K562 (cell line): ENCODE measurements around the gene ACTN4. TPM values are rescaled to one million over a fixed set of nuclear protein-coding genes. Genes with fewer than 3 reads are reported as not detected.
A peak's percentile ranks its signal among the peaks of the same experiment; 100 is the strongest.

ENCODE experiments used
- ATAC-seq: fragments of 200-7000 bp; cut with Tn5 transposase; 3 replicates; pipeline ENCODE4 v1.9.1; 2020; ENCODE audit warnings: moderate library complexity
- BruUV-seq: library from RNA; stranded (reverse); fragments of 400-500 nt; replicated peaks from 2 replicates; lab custom pipeline; 2021; lab: Mats Ljungman, UMichigan
- CTCF ChIA-PET: fragments of 300-600 bp; formaldehyde crosslinking; extraction: SDS; loops from one replicate; lab custom pipeline; 2021; ENCODE audit warnings: low intra/inter-chr PET ratio; lab: Yijun Ruan, JAX
- POLR2A ChIA-PET: fragments of 300-600, 350-650 bp; sonication (Branson Sonifier 250); formaldehyde crosslinking; extraction: SDS; loops from one replicate; lab custom pipeline; 2021; ENCODE audit warnings: antibody characterized with exemption, inconsistent platforms; lab: Yijun Ruan, JAX
- DNase-seq, 4 experiments: peaks; one replicate each; pipeline versions ENCODE4 v3.0.0 to v3.0.0-alpha.2; 2011 to 2018; ENCODE audit warnings: low spot score in 3 of 4, mixed read lengths in 3 of 4; ENCODE audit errors: extremely low read depth in 1 of 4
- FAIRE-seq: peaks from 2 replicates; lab custom pipeline; 2011; peaks lifted over from hg19 to GRCh38; lab: Jason Lieb, UNC
- H2AFZ ChIP-seq: 2 replicates; pipeline ENCODE4 v1.6.0; 2011; ENCODE audit warnings: low read depth, low read length, control low read depth, inconsistent platforms
- H3K27ac ChIP-seq: fragments of 200-600 bp; 3 replicates; pipeline ENCODE4 v1.8.0; 2011; ENCODE audit warnings: low read depth, mild to moderate bottlenecking, control low read depth, inconsistent platforms, low read length, moderate library complexity, mixed read lengths; ENCODE audit errors: extremely low read depth
- H3K27me3 ChIP-seq, 2 experiments: fragments of 300-600 bp in 1 of 2; 2 replicates in 1 of 2; 3 replicates in 1 of 2; pipeline versions ENCODE4 v1.6.0 to v1.8.0; 2011; ENCODE audit warnings: inconsistent platforms in 2 of 2, low read length in 2 of 2, mild to moderate bottlenecking in 1 of 2, mixed read lengths in 1 of 2, moderate library complexity in 1 of 2; ENCODE audit not compliant: control insufficient read depth in 2 of 2, insufficient read depth in 2 of 2
- H3K36me3 ChIP-seq: fragments of 300-600 bp; 3 replicates; pipeline ENCODE4 v1.8.0; 2011; ENCODE audit warnings: mild to moderate bottlenecking, low read length, inconsistent platforms; ENCODE audit not compliant: control insufficient read depth, insufficient read depth
- H3K4me1 ChIP-seq, 2 experiments: fragments of 200-600 bp in 1 of 2; replicated peaks in 1 of 2; 2 replicates in 1 of 2; 3 replicates in 1 of 2; pipeline versions ENCODE4 v1.5.1 to v1.8.0; 2011; ENCODE audit warnings: inconsistent platforms in 2 of 2, low read length in 2 of 2, mild to moderate bottlenecking in 1 of 2, mixed read lengths in 1 of 2, moderate library complexity in 1 of 2; ENCODE audit not compliant: control insufficient read depth in 2 of 2, insufficient read depth in 2 of 2
- H3K4me2 ChIP-seq: 2 replicates; pipeline ENCODE4 v1.6.1; 2011; ENCODE audit warnings: low read length, control low read depth, inconsistent platforms, mixed read lengths; ENCODE audit not compliant: insufficient read depth
- H3K4me3 ChIP-seq: fragments of 200-600 bp; sonication (generic), shearing (Covaris generic); 2 replicates; pipeline ENCODE4 v1.5.1; 2016; ENCODE audit warnings: control low read depth, inconsistent platforms
- H3K79me2 ChIP-seq: fragments of 200-600 bp; 3 replicates; pipeline ENCODE4 v1.8.0; 2011; ENCODE audit warnings: low read length, inconsistent platforms; ENCODE audit not compliant: control insufficient read depth, insufficient read depth
- H3K9ac ChIP-seq, 2 experiments: 2 replicates each; pipeline versions ENCODE4 v1.6.0 to v1.6.1; 2011; ENCODE audit warnings: low read depth in 2 of 2, low read length in 2 of 2, control low read depth in 1 of 2, inconsistent platforms in 1 of 2, mild to moderate bottlenecking in 1 of 2, mixed read lengths in 1 of 2; ENCODE audit not compliant: insufficient read depth in 1 of 2
- H3K9me1 ChIP-seq: one replicate; pipeline ENCODE4 v1.6.0; 2011; ENCODE audit warnings: inconsistent platforms, mild to moderate bottlenecking, low read length, moderate library complexity; ENCODE audit not compliant: control insufficient read depth, insufficient read depth
- H3K9me3 ChIP-seq: replicated peaks from 2 replicates; pipeline ENCODE4 v1.5.1; 2011; ENCODE audit warnings: low read depth, low read length, inconsistent platforms; ENCODE audit not compliant: control insufficient read depth, insufficient read depth
- H4K20me1 ChIP-seq: replicated peaks from 2 replicates; pipeline ENCODE4 v1.6.1; 2011; ENCODE audit warnings: low read length, inconsistent platforms, mixed read lengths; ENCODE audit not compliant: control insufficient read depth, insufficient read depth
- ILK ChIP-seq: fragments of 450-650 bp; IDR thresholded peaks from 2 replicates; pipeline ENCODE4 v1.6.1; 2016; ENCODE audit warnings: missing genetic modification characterization, low read depth, mild to moderate bottlenecking, missing compliant biosample characterization, moderate library complexity, borderline replicate concordance
- NCOA4 ChIP-seq: fragments of 450-650 bp; IDR thresholded peaks from 2 replicates; pipeline ENCODE4 v1.6.1; 2018; ENCODE audit warnings: mild to moderate bottlenecking; ENCODE audit not compliant: partially characterized antibody
- POLR2G ChIP-seq: fragments of 200-400 bp; formaldehyde crosslinking; IDR thresholded peaks from 2 replicates; pipeline ENCODE4 v1.6.1; 2017; ENCODE audit warnings: low read depth, mild to moderate bottlenecking, antibody characterized with exemption, low read length, moderate library complexity
- ZC3H8 ChIP-seq: fragments of 450-650 bp; IDR thresholded peaks from 2 replicates; pipeline ENCODE4 v1.6.1; 2017
- ZNF121 ChIP-seq: sonication (generic); formaldehyde crosslinking; conservative IDR thresholded peaks from 2 replicates; pipeline ENCODE4 v1.8.0; 2022; ENCODE audit warnings: missing genetic modification reagents
- ZNF263 ChIP-seq: sonication (generic); formaldehyde crosslinking; IDR thresholded peaks from 2 replicates; pipeline ENCODE4 v1.8.0; 2022; ENCODE audit warnings: mild to moderate bottlenecking, missing genetic modification reagents, borderline replicate concordance
- ZNF699 ChIP-seq: fragments of 250-450 bp; sonication (Bioruptor Pico); IDR thresholded peaks from 2 replicates; pipeline ENCODE4 v1.8.0; 2021; ENCODE audit warnings: mild to moderate bottlenecking, moderate library complexity; ENCODE audit not compliant: insufficient replicate concordance
- ZNF778 ChIP-seq: fragments of 450-650 bp; formaldehyde crosslinking; IDR thresholded peaks from 2 replicates; pipeline ENCODE4 v1.4.0; 2020; ENCODE audit warnings: mild to moderate bottlenecking, moderate library complexity
- WGBS: fragments of 100-300 bp; shearing (Covaris generic); methylation state at CpG from one replicate; pipeline ENCODE4 v1.1.6; 2016; ENCODE audit warnings: low coverage, mixed read lengths; ENCODE audit not compliant: insufficient coverage; ENCODE audit errors: missing lambda C conversion rate; 5-methylcytosine and 5-hydroxymethylcytosine counted together
- in situ Hi-C: fragments of 300-500 bp; cut with MboI; formaldehyde crosslinking; loops from 4 replicates; pipeline ENCODE4 v1.15.0; 2018; ENCODE audit warnings: inconsistent platforms, mixed read lengths
- intact Hi-C: fragments of 100-400 bp; cut with micrococcal nuclease; formaldehyde crosslinking; loops from 2 replicates; pipeline ENCODE4 v1.14.2; 2022
- polyA plus RNA-seq, 8 experiments: library from polyadenylated mRNA; depleted of rRNA in 4 of 8; stranded (reverse) in 5 of 8; unstranded in 3 of 8; fragments of >200 nt; fragmentation: Nextera tagmentation in 2 of 8; fragmentation: Illumina TruSeq in 1 of 8; extraction: Ambion mirVana in 2 of 8; extraction: Trizol in 1 of 8; gene quantifications; 2 replicates each; pipeline versions ENCODE4 v1.2.1 to v1.2.3, GENCODE V29; 2011 to 2014; ENCODE audit warnings: inconsistent platforms in 1 of 8, missing spikeins in 1 of 8
- total RNA-seq, 7 experiments: library from RNA; depleted of rRNA in 6 of 7; stranded (reverse); fragments of >200 nt in 6 of 7; fragmentation: Illumina TruSeq in 2 of 7; extraction: Trizol in 2 of 7; gene quantifications; 2 replicates each; pipeline versions ENCODE4 v1.2.1 to v1.2.3, GENCODE V29; 2011 to 2021; ENCODE audit warnings: low replicate concordance in 1 of 7
- TF ChIP-seq, protein P1 (sequence below): fragments of 250-450 bp; sonication (Bioruptor Pico); IDR thresholded peaks from 2 replicates; pipeline ENCODE4 v1.5.0; 2021

Gene ACTN4
- total and polyA plus RNA-seq, 9 of the 15 experiments (the other 6 are each of a cell fraction or from before 2014, with no cell fraction given) = 3.1 to 385 (median 125) TPM

DNA sequence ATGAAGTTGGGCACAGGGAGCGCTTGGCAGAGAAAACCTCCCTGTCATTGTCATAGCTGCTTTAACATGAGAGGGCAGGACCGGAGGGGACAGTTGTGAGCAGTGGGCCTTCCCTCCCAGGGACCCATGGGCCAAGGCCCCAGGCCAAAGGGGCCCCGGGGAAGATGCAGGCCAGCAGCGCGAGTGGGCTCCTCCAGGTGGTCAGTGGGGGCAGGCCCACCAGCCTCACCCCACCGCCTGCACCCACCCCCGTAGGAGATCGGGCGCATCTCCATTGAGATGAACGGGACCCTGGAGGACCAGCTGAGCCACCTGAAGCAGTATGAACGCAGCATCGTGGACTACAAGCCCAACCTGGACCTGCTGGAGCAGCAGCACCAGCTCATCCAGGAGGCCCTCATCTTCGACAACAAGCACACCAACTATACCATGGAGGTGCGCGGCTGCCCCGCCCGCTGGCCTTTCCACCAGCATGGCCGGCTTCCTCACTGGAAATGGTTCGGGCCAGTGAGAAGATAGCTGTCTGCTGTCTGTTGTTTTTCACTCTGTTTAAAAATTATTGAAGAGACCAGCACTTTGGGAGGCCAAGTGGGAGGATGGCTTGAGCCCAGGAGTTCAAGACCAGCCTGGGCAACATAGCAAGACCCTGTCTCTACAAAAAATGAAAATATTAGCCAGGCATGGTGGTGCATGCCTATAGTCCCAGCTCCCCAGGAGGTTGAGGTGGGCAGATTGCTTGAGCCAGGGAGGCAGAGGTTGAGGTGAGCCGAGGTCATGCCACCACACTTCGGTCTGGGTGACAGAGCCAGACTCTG is 78.2 kb downstream of the ACTN4 start:
- FAIRE-seq (no peak), ATAC-seq (no peak), DNase-seq (no peak)
- no TSS peak for BruUV-seq
- POLR2A ChIA-PET = interaction anchor here (0.8 to 1.7 kb wide), 5 partner anchors 9 to 117 kb away, joined by 3 to 5 read pairs (median 3); no protein-coding TSS in a partner anchor
- Histone ChIP-seq H2AFZ (no peak overlapping the region), H3K27me3 (no peaks in the 10 kb centered on the region), H3K4me2 (no peak overlapping the region), H3K9me1 (no peaks in the 10 kb centered on the region), H3K79me2 (no peaks in the 10 kb centered on the region), H3K9me3 (no peaks in the 10 kb centered on the region), H3K36me3 (peaks cover 94% of the 10 kb centered on the region; the same call in 2 of the 3 replicates), H3K4me3 (no peak overlapping the region), H3K27ac (no peak overlapping the region), H4K20me1 (no peaks in the 10 kb centered on the region; the same call in 1 of the 2 replicates), H3K9ac (peak overlapping the region in 1 of 2 experiments; percentile 31; a peak in 2 of 4 replicates), H3K4me1 (peaks cover 11 to 53% of the 10 kb centered on the region in 2 experiments)
- intact Hi-C loops (loop anchor here (5.0 kb wide), 1 partner anchor 48 kb away; no protein-coding TSS in a partner anchor), in situ Hi-C loops (no loop called here)
- 92% methylated on average over 20 of the region's 21 CpGs for WGBS
- TF ChIP-seq ZNF263 (CRISPR knock-in tag) = peak; percentile 47; the same call in 1 of the 2 replicates
- no peak for TF ChIP-seq ZNF699
- no peak for TF ChIP-seq ZNF778
- TF ChIP-seq ZNF121 (CRISPR knock-in tag) = peak; percentile 85
- TF ChIP-seq, protein P1, sequence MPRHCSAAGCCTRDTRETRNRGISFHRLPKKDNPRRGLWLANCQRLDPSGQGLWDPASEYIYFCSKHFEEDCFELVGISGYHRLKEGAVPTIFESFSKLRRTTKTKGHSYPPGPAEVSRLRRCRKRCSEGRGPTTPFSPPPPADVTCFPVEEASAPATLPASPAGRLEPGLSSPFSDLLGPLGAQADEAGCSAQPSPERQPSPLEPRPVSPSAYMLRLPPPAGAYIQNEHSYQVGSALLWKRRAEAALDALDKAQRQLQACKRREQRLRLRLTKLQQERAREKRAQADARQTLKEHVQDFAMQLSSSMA (CRISPR knock-in tag) = no peak
- TF ChIP-seq ZC3H8 = no peak
- no peak for TF ChIP-seq NCOA4
- peak; percentile 50 for TF ChIP-seq POLR2G
- TF ChIP-seq ILK (tag) = no peak
- CTCF ChIA-PET = no interaction called here
